HepG2 (cell line): ENCODE data around the gene FCER1G. TPM values are rescaled to one million over a fixed set of nuclear protein-coding genes. Genes with fewer than 3 reads are reported as not detected.

ENCODE experiments used
- ATF6 ChIP-seq: sonication (generic); formaldehyde crosslinking; conservative IDR thresholded peaks from 2 replicates; pipeline ENCODE4 v1.4.0; 2020; ENCODE audit warnings: missing genetic modification reagents
- BCL3 ChIP-seq: sonication (generic); formaldehyde crosslinking; IDR thresholded peaks from 2 replicates; pipeline ENCODE4 v1.5.1; 2020; ENCODE audit warnings: mild to moderate bottlenecking, missing genetic modification reagents, moderate library complexity
- CAMTA2 ChIP-seq: sonication (generic); formaldehyde crosslinking; IDR thresholded peaks from 2 replicates; pipeline ENCODE4 v1.4.0; 2020; ENCODE audit warnings: mild to moderate bottlenecking, missing genetic modification reagents, borderline replicate concordance
- ELF4 ChIP-seq: sonication (generic); formaldehyde crosslinking; IDR thresholded peaks from 2 replicates; pipeline ENCODE4 v1.5.0; 2020; ENCODE audit warnings: missing genetic modification reagents, mild to moderate bottlenecking, moderate library complexity, borderline replicate concordance
- ETV6 ChIP-seq: sonication (generic); formaldehyde crosslinking; conservative IDR thresholded peaks from 2 replicates; pipeline ENCODE4 v1.4.0; 2020; ENCODE audit warnings: missing genetic modification reagents
- FOXP4 ChIP-seq: sonication (generic); formaldehyde crosslinking; IDR thresholded peaks from 2 replicates; pipeline ENCODE4 v1.4.0; 2020; ENCODE audit warnings: missing genetic modification reagents
- HBP1 ChIP-seq: IDR thresholded peaks from 2 replicates; pipeline ENCODE4 v1.6.1; 2016; ENCODE audit warnings: low read depth, control low read depth
- IKZF4 ChIP-seq: sonication (generic); formaldehyde crosslinking; IDR thresholded peaks from 2 replicates; pipeline ENCODE4 v1.5.1; 2020; ENCODE audit warnings: borderline replicate concordance, mild to moderate bottlenecking, low read depth, missing genetic modification reagents; ENCODE audit errors: not compliant biosample characterization
- NBN ChIP-seq: fragments of 450-650 bp; conservative IDR thresholded peaks from 2 replicates; pipeline ENCODE4 v1.6.1; 2017
- POLR2AphosphoS2 ChIP-seq: IDR thresholded peaks from 2 replicates; pipeline ENCODE4 v1.6.1; 2011; ENCODE audit warnings: low read depth, low read length, improper control_type of control experiment
- RORA ChIP-seq: sonication (generic); formaldehyde crosslinking; IDR thresholded peaks from 2 replicates; pipeline ENCODE4 v1.5.0; 2020; ENCODE audit warnings: mild to moderate bottlenecking, missing genetic modification reagents, moderate library complexity
- SP140L ChIP-seq: sonication (generic); formaldehyde crosslinking; IDR thresholded peaks from 2 replicates; pipeline ENCODE4 v1.4.0; 2020; ENCODE audit warnings: missing genetic modification reagents, borderline replicate concordance
- USF2 ChIP-seq, 2 experiments: sonication (generic) in 1 of 2; formaldehyde crosslinking in 1 of 2; IDR thresholded peaks; 2 replicates each; pipeline versions ENCODE4 v1.5.1 to v1.6.1; 2011 to 2020; ENCODE audit warnings: borderline replicate concordance in 1 of 2, low read depth in 1 of 2, low read length in 1 of 2, mild to moderate bottlenecking in 1 of 2, missing genetic modification reagents in 1 of 2, moderate library complexity in 1 of 2
- ZBTB20 ChIP-seq: sonication (generic); formaldehyde crosslinking; IDR thresholded peaks from 2 replicates; pipeline ENCODE4 v1.8.1; 2023; ENCODE audit warnings: missing genetic modification reagents, low read depth, mild to moderate bottlenecking, borderline replicate concordance
- ZBTB8A ChIP-seq: sonication (generic); formaldehyde crosslinking; IDR thresholded peaks from 2 replicates; pipeline ENCODE4 v1.4.0; 2020; ENCODE audit warnings: mild to moderate bottlenecking, low read depth, missing genetic modification reagents, borderline replicate concordance
- ZFP90 ChIP-seq: sonication (generic); formaldehyde crosslinking; IDR thresholded peaks from 2 replicates; pipeline ENCODE4 v1.8.0; 2022; ENCODE audit warnings: missing genetic modification reagents, mild to moderate bottlenecking, inconsistent platforms, borderline replicate concordance
- ZNF33B ChIP-seq: sonication (generic); formaldehyde crosslinking; IDR thresholded peaks from 2 replicates; pipeline ENCODE4 v1.5.1; 2020; ENCODE audit warnings: mild to moderate bottlenecking, missing genetic modification reagents
- ZNF484 ChIP-seq: sonication (generic); formaldehyde crosslinking; IDR thresholded peaks from 2 replicates; pipeline ENCODE4 v1.5.1; 2020; ENCODE audit warnings: mild to moderate bottlenecking, low read depth, missing genetic modification reagents, borderline replicate concordance
- polyA plus RNA-seq, 8 experiments: library from polyadenylated mRNA; depleted of rRNA in 3 of 8; stranded (reverse) in 7 of 8; unstranded in 1 of 8; fragments of >200 nt; fragmentation: Illumina TruSeq in 4 of 8; extraction: Trizol in 4 of 8; gene quantifications; 2 replicates each; pipeline versions ENCODE4 v1.2.1 to v1.2.3, GENCODE V29; 2011 to 2016; ENCODE audit warnings: low read depth in 4 of 8, missing spikeins in 1 of 8, mixed read lengths in 1 of 8; ENCODE audit not compliant: insufficient read depth in 1 of 8
- total RNA-seq, 5 experiments: library from RNA; depleted of rRNA; stranded (reverse); fragments of >200 nt; fragmentation: Illumina TruSeq; extraction: Trizol; gene quantifications; 2 replicates each; pipeline ENCODE4 v1.2.3, GENCODE V29; 2016; ENCODE audit warnings: low read depth in 1 of 5

The FCER1G gene
- total and polyA plus RNA-seq, 2 of the 13 experiments (the other 11 are each of a cell fraction or from before 2014, with no cell fraction given), result 1.3 to 6.4 TPM

GRCh38 chr1:161201836-161202712 is 13.0 kb upstream of the FCER1G start, which contains the start of gene NDUFS2 (continued):
- TF ChIP-seq CAMTA2 (CRISPR knock-in tag) (no peak), ATF6 (no peak), BCL3 (no peak; the same call in 1 of the 2 replicates), ZFP90 (no peak; the same call in 1 of the 2 replicates), ETV6 (CRISPR knock-in tag) (no peak), HBP1 (no peak; the same call in 1 of the 2 replicates), FOXP4 (CRISPR knock-in tag) (peak; percentile 65; the same call in 1 of the 2 replicates), IKZF4 (CRISPR knock-in tag) (no peak), ZBTB8A (CRISPR knock-in tag) (no peak), USF2 (IDR thresholded peaks at IDR 0.05; ENCODE audit: low read depth, low read length) (no peak), USF2 (CRISPR knock-in tag; IDR thresholded peaks at IDR 0.05; ENCODE audit: borderline replicate concordance) (no peak), POLR2AphosphoS2 (no peak), ZNF33B (no peak), RORA (CRISPR knock-in tag) (no peak), ELF4 (CRISPR knock-in tag) (peak; percentile 90), NBN (no peak), ZNF484 (no peak), SP140L (CRISPR knock-in tag) (peak; percentile 48; the same call in 1 of the 2 replicates), ZBTB20 (CRISPR knock-in tag) (peak; percentile 76; the same call in 1 of the 2 replicates)
